Endometrial microvascular endothelial cells (primary cell): Measurements from ENCODE around the gene HLA-DPB1. TPM values are rescaled to one million over a fixed set of nuclear protein-coding genes. Genes with fewer than 3 reads are reported as not detected.
"Not testable (repeated sequence)": the region's sequence is repeated elsewhere in the genome, so short reads cannot be mapped to it uniquely, and the experiment has no call there.

Experiments used
- in situ Hi-C: cut with HindIII; loops from 2 replicates; pipeline ENCODE4 v1.10.0; 2017; ENCODE audit warnings: low sequenced_read_pairs, low pct_unique_long_range_greater_than_20kb; ENCODE audit errors: inconsistent ontology term
- total RNA-seq: library from RNA; depleted of rRNA; stranded (reverse); fragments of >200 nt; gene quantifications from one replicate; pipeline ENCODE4 v1.2.3, GENCODE V29; 2015; ENCODE audit errors: inconsistent ontology term

Gene HLA-DPB1
- total RNA-seq = 36.7 TPM

DNA sequence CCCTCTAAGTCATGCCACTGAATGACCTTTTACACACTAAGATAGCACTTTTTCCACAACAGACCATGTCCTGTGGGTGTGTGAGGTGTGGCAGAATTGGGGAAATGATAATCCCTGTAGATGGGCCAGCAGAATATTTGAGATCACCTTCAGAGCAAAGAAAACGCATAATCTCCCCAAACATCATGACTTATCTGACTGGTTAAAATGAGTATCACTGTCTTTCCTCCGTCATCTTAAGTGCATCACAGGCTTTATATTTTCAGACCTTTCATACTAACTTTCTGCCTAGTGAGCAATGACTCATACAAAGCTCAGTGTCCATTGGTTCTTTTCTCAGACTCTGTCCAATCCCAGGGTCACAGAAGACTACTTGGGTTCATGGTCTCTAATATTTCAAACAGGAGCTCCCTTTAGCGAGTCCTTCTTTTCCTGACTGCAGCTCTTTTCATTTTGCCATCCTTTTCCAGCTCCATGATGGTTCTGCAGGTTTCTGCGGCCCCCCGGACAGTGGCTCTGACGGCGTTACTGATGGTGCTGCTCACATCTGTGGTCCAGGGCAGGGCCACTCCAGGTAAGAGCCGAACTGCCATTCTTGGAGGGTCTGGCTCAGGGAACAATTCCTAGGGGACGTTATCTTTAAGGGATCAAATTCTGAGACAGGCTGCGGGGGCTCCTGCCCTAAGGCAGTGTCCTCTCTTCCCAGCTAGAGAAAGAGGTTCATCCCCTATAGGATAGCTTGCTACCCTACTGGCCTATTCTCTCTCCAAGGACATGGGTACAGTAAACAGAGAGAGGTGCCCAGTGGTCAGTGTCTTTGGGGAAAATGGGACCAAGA is at the start of gene HLA-DPB1:
HLA-DPB1 (plus strand) TSS at position 423 of the 838 bp plus-strand sequence; CDS start at position 475, 52 bp downstream.
- in situ Hi-C loops = no loop called here

DNA sequence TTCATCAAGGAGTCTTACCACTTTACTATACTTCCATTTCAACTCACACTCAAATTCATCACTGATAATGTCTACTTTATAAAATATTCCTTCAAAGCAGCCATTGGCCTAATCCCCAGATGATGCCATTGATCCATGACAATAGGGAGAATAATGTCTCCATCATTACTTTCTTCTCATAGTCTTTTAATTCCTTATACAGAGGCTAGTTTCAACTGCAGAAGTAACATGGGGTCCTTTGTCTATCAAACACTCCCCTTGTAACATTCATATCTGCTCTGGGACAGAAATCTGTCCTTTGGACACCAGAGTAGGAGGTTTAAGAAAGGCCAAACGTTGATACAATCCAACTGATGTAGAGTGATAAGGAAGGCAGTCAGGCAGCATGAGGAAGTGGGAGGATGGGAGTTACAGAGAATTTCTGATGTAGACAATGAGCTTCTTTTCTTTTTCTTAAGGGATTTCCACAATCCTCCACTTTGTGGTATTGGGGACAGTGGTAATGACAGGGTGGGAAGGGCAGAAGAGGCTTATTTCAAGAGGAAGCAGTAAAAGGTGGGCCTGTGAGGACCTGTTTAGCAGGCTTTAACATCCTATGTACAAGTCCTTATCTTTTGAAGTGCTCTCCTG is 47.5 kb upstream of the HLA-DPB1 start:
- in situ Hi-C loops = no loop called here

DNA sequence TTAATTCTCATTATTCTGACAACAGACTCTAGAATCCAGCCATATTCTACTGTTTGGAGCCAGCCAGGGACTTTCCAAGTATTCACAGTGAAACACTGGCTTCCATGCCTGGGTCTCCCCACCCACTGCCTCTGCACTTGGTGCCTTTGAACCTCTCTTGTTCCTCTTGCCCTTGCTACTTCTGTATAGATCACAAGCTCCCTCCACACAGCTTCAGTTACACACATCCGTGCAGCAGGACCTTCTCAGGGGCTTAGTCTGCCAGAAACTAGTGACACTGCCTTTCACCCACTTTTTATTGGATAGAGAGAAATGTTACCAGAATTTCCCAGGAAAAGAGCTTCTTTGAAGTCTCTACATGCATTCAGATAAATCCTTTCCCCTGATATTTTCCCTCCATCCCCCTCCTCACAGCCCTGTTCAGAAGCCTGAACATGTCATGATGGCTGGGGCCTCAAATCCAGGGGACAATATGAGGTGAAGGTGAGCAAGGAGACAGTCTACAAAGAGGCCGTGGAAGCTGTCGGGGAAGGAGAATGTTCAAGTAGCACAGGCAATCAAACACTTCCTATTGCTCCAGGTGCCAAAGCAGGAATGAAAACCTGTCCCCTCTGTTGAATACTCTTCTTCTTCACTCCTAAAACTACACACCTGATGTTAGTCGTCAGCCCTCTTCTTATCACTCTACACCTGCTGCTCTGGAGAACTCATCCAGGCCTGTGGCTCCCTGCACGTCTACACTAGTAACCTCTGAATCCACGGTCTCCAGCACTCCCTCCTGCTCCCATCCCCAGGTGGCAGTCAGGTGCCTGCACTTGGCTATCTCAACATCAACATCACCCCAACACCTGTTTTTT is 46.2 kb upstream of the HLA-DPB1 start:
- in situ Hi-C loops = no loop called here

DNA sequence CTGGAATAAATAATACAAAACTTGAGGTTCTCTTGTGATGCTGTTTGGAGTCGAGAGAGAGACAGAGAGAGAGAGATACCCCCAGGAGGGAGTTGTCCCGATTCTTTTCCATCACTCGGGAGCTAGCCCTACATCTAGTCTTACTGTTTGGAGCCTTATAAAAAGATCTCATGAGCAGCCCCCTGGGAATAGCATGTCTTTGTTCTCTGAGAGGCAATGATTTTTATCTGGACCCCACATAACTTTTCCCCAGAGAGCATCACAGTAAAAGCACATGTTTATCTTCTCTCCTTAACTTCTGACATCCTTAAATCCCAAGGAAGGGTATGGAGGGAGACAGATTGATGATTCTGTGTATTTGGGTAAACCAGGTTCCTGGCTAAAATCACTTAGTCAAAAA is 45.5 kb upstream of the HLA-DPB1 start:
- in situ Hi-C loops = no loop called here

DNA sequence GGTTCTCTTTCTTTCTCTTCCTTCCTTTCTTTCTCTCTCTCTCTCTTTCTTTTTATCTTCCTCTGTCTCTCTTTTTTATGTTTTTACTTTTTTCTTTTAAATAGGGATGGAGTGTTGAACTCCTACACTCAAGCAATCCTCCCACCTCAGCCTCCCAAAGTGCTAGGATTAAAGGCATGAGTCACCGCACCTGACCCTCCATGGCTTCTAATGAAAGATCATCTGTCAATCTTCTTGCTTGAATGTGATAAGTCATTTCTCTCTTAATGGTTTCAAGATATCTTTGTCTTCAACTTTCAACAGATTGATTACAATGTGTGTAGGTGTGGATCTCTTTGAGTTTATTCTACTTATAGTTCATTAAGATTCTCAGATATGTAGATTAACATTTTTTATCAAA is 41.2 kb upstream of the HLA-DPB1 start:
- in situ Hi-C loops = no loop called here

DNA sequence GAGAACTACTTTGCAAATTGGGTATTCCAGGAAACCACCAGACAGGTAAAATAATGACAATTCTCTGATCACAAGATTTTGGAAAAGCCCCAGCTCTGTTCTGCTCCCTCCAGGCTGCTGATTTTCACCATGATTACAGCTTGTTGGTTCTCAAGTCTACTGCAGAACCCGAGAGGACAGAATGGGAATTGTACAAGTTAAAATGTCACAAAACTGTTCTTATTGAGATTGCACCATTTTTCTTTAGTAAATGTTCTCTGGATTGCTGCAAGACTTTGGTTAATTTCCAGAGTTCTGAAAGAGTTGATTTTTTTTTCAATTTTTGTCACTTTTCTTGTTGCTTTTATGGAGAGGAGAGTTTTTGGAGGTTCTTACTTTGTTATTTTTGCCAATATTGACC is 39.3 kb upstream of the HLA-DPB1 start:
- in situ Hi-C loops = no loop called here

DNA sequence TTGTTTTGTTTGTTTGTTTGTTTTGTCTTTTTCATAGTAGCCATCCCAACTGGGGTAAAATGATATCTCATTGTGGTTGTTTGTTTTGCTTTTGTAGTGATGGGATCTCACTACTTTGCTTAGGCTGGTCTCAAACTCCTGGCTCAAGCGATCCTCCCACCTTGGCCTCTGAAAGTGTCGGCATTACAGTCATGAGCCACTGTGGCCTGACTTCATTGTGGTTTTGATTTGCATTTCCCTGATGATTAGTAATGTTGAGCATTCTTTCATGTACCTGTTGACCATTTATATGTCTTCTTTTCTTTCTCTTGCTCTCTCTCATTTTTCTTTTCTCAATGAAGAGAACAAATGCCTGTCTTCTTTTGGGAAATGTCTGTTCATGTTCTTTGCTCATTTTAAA is 35.6 kb upstream of the HLA-DPB1 start:
- in situ Hi-C loops = no loop called here

DNA sequence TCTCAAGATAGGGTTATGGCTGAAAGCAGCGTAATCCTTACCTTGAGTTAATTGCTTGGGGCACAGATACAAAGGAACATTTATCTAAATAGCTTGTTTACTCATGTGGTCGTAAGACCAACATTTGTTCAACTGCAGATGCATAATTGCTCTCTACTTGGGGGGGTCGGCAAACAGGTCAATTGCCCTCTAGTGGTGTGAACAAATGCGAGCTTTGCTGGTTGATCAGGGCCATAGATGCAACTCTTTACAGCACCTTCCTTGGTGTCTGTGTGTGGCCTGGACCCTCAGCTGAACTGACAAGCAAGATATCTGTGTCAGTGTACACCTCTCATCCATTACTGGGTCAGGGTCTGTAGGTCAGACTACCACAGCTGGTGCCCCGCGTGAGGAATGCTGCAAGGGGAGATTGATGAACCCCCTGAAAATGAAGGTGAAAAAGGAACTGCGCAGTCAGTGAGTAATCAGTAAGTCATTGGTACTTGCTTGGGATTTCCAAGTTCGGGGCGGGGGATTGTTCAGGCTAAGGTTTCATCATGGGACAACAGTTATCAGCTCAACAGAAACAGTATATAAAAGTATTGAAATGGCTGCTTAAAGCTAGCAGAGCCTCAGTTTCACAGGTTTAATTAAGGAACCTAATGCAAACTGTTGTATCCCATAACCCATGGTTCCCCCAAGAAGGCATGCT is 26.3 kb upstream of the HLA-DPB1 start:
- in situ Hi-C loops = no loop called here

DNA sequence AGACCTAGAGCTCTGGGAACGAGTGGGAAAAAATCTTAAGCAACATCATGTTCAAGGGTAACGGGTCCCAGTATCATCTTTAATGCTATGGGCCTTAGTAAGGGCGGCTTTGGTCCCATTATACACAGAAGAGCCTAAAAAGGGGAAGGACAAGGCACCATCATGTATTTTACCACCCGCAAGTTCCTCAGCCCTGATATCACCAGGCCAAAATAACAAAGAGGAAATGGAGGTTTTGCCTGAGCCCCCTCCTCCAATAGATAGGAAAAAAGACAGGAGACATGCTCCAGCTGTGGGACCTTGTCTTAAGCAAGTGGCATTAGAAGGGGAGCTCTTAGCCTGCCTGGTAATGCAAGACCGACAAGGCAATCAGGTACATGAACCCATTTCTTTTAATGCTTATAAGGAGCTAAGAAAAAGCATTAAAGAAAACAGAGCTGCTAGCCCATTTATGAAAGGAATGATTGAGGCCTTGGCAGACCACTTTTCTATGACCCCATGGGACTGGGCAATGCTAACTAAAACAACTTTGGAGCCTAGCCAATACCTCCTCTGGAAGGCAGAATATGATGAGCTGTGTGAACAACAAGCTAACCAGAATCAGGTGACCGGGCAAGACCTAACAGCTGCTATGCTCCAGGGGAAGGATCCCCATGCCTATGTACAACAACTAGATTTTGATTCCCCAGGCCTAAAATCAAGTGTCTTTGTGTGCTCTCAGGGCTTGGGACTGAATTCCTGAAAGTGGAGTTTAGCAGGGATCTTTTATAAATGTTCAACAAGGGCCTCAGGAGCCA is 25.6 kb upstream of the HLA-DPB1 start:
- in situ Hi-C loops = no loop called here

DNA sequence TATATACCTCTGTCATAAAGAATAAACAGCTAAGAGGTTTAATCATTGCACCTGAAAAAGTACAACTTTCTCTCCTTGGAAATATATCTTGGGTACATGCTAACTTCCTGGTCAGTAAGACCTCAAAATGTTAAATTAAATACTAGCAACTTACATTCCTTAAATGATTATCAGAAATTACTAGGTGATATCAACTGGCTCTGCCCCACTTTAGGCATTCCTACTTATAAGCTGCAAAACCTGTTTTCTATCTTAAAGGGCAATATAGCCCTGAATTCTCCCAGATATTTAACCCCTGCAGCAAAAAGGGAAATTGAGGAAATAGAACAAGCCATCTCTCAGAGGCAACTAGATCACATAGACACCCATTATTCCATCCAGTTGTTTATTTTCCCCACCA is 23.2 kb upstream of the HLA-DPB1 start:
- in situ Hi-C loops = no loop called here

DNA sequence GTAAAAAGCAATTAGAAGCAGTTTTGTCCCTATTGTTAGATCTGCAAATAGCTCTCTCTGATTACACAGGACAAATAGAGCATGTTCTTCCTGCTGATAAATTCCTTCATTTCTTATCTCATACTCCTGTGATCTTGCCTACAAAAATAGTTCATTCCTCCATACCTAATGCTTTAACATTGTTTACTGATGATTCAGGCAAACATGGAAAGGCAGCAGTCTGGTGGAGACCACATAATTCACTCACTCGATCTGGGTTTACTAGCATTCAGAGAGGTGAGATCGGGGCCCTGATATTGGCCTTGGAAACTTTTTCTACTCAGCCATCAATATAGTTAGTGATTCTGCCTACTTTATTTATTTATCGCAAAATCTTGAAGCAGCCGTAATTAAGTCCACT is 22.6 kb upstream of the HLA-DPB1 start:
- in situ Hi-C loops = no loop called here

DNA sequence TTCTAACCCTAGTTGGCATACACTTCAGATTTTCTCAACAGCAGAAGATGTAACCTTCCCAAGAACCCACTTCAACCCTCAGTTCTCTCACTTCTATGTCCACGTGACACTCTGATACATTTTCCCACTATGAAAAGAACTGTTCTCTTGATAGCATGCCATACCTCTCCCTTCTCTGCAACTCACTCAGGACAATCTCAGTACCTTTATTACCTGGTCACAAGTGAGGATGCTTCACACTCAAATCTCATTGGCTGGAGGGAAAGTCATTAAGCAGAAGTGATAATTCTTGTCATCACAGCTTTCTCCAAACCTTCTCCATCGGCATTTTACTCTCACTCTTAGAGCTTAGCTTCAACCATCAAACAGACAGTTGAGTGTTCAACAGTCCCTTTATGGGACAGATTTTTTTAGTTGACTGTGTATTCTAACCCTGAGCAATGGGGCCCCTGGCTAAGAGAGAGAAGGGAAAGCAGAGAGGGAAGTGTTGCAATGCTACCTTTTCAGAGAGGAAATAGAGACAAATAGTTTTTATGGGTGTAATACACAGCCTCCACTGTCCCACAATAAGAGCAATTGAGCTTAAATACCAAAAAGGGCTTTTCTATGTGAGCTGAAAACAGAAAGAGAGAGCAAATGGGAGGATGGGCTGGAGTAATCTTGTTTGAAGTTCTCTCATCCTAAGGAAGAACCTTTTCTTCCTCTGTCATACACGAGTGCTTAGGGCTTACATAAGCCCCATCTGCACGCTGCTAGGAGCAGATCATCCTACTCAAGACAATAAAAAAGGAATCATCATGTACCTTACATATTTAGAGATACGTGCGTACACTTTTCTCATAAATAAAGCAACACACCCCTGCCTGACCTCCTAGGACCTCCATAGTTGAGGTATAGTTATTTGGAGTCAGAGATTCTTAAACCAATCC is 18.3 kb upstream of the HLA-DPB1 start:
- in situ Hi-C loops = no loop called here

DNA sequence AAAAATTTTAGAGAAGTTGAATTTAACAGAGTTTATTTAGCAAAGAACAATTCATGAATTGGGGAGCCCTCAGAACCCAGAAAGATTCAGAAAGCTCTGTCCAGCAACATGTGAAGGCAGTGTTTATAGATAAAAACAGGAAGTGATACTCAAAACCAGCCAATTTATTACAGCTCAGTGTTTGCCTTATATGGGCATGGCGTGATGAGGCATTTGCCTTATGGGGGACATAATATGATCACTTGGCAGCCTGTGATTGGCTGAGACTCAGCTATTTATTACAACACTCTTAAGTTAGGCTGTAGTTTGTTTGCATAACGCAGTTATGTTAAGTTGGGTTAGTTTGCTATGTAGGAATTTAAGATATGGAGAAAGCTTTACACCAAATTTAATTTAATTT is 13.8 kb upstream of the HLA-DPB1 start:
- in situ Hi-C loops = no loop called here

DNA sequence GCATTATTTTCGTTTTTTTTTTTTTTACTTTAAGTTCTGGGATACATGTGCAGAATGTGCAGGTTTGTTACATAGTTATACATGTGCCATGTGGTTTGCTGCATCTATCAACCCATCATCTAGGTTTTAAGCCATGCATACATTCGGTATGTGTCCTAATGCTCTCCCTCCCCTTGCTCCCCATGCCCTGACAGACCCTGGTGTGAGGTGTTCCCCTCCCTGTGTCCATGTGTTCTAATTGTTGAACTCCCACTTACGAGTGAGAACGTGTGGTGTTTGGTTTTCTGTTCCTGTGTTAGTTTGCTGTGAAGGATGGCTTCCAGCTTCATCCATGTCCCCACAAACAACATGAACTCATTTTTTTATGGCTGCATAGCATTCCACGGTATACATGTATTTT is 12.4 kb upstream of the HLA-DPB1 start:
- in situ Hi-C loops = not testable (repeated sequence)

DNA sequence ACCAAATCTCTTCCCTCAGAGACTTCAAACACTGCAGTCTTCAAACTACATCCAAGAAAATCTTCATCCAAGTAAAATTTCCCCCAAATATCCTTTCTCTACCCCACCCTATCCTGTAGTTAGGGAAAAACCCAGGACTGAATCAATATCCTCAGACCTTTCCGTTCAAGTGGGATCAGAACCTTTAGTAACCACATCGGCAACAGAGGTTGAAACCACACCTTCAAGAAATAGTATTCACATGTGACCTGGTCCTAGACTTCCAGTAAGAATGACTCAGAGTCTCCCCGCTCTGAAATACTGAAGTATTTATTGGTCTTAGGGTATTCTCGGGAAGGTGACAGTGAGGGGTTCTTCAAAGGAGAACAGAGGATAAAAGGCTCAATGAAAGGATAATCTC is 11.1 kb upstream of the HLA-DPB1 start:
- in situ Hi-C loops = no loop called here

DNA sequence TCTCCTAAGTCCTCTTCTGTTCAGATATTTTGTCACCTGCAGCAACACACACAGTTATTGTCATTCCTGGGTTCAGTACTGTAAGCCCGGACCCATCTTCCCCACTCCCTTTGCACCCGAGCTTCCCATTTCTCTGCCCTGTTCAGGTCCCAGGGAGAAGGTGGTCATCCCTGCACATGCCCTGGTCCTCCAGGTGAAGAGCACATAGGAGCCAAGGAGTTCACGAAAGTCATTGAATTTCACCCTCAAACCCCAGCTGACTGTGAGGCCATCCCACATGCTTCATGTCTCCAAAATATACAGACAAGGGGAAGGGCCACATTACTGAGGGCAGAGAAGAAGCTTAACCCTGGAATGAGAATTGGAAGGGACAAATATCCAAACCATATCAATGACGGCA is 10.5 kb upstream of the HLA-DPB1 start:
- in situ Hi-C loops = no loop called here

DNA sequence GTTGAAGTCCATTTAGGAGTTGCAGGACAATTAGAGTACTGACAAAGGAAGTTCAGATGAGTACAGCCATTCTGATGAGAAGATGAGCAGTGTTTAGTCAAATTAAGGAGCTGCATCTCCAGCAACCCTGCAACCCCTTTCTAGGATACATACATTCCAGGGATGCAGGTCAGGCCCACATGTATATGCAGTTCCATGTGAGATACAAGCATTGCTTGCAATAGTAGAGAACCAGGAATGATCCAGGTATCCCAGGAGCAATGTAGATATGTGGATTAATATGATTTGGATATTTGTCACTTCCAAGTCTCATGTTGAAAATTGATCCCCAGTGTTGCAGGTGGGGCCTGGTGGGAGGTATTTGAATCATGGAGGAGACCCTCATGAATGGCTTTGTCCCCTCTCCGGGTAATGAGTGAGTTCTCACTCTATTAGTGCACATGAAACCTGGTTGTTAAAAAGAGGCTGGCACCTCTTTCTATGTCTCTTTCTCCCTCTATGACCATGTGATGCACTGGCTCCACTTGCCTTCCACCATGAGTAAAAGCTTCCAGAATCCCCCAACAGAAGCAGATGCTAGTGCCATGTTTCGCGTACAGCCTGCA is 8.8 kb upstream of the HLA-DPB1 start:
- in situ Hi-C loops = no loop called here
